CD4-positive, alpha-beta T cell treated with Interleukin-1 beta for 1 hour (primary cell): ENCODE data around the gene NHLRC4.
"Not testable (repeated sequence)": the region's sequence is repeated elsewhere in the genome, so short reads cannot be mapped to it uniquely, and the experiment has no call there.

Experiments used
- DNase-seq, 2 donors: peaks; one replicate each; pipeline ENCODE4 v3.0.0-alpha.2; 2020 to 2022

The NHLRC4 gene

GRCh38 chr16:586047-586644 lies 19.3 kb downstream of the NHLRC4 start:
- DNase-seq: no peak

- DNase-seq: no peak
Observed at GRCh38 chr16:586645-587590, 20.1 kb downstream of the NHLRC4 start.

- DNase-seq: peak; percentile 56 to 72
Observed at GRCh38 chr16:588639-588888, 21.8 kb downstream of the NHLRC4 start.

- peak; percentile 96 to 98 for DNase-seq
Observed at GRCh38 chr16:588889-589657, 22.3 kb downstream of the NHLRC4 start.

- peak; percentile 99 for DNase-seq
Observed at GRCh38 chr16:589658-590187, 22.9 kb downstream of the NHLRC4 start, which contains the start of gene RAB40C. RAB40C (plus strand) TSS chr16:590066; CDS start chr16:590292, 226 bp downstream.

GRCh38 chr16:590188-590814 lies 23.5 kb downstream of the NHLRC4 start:
- DNase-seq: no peak

GRCh38 chr16:590815-591200 lies 24.0 kb downstream of the NHLRC4 start:
- DNase-seq: no peak

GRCh38 chr16:591231-591630 lies 24.4 kb downstream of the NHLRC4 start:
- DNase-seq: no peak

- no peak for DNase-seq
Observed at GRCh38 chr16:591892-592517, 25.2 kb downstream of the NHLRC4 start.

GRCh38 chr16:592518-593306 lies 25.9 kb downstream of the NHLRC4 start:
- peak in 1 of 2 donors; percentile 37 for DNase-seq

- DNase-seq: no peak
Observed at GRCh38 chr16:593406-593805, 26.6 kb downstream of the NHLRC4 start.

- DNase-seq: no peak
Observed at GRCh38 chr16:593807-594206, 27.0 kb downstream of the NHLRC4 start.

- DNase-seq: no peak
Observed at GRCh38 chr16:595094-595528, 28.3 kb downstream of the NHLRC4 start.

GRCh38 chr16:595942-596735 lies 29.3 kb downstream of the NHLRC4 start:
- no peak for DNase-seq

GRCh38 chr16:596736-597060 lies 29.9 kb downstream of the NHLRC4 start:
- no peak for DNase-seq

GRCh38 chr16:597655-598054 lies 30.9 kb downstream of the NHLRC4 start:
- not testable (repeated sequence) for DNase-seq

- no peak for DNase-seq
Observed at GRCh38 chr16:598823-599739, 32.3 kb downstream of the NHLRC4 start.

- DNase-seq: no peak
Observed at GRCh38 chr16:600781-601180, 34.0 kb downstream of the NHLRC4 start.

- DNase-seq: no peak
Observed at GRCh38 chr16:603933-604332, 37.1 kb downstream of the NHLRC4 start.
